ENCODE data around the gene KIF19.

KIF19 gene

GRCh38 chr17:74299226-74300009, 26.6 kb upstream of the KIF19 start:
- TF ChIP-seq TSHZ2 (CRISPR knock-in tag; IDR thresholded peaks at IDR 0.05) (no peak), RARB (CRISPR knock-in tag; IDR thresholded peaks at IDR 0.05) (no peak), CSDC2 (CRISPR knock-in tag; IDR thresholded peaks at IDR 0.05) (no peak), BACH2 (CRISPR knock-in tag; IDR thresholded peaks at IDR 0.05; ENCODE audit: borderline replicate concordance) (no peak), SNAI2 (CRISPR knock-in tag; IDR thresholded peaks at IDR 0.05) (no peak), ISL1 (CRISPR knock-in tag; IDR thresholded peaks at IDR 0.05) (no peak), ZNF70 (CRISPR knock-in tag; IDR thresholded peaks at IDR 0.05) (no peak), ZNF8 (CRISPR knock-in tag; IDR thresholded peaks at IDR 0.05) (no peak), CREB5 (CRISPR knock-in tag; IDR thresholded peaks at IDR 0.05; ENCODE audit: low read depth) (no peak), ARNTL (CRISPR knock-in tag; IDR thresholded peaks at IDR 0.05; ENCODE audit: borderline replicate concordance, low read depth) (no peak), CSRNP3 (CRISPR knock-in tag; IDR thresholded peaks at IDR 0.05) (no peak), PATZ1 (CRISPR knock-in tag; IDR thresholded peaks at IDR 0.05; ENCODE audit: borderline replicate concordance) (no peak), TOX (CRISPR knock-in tag; IDR thresholded peaks at IDR 0.05; ENCODE audit: borderline replicate concordance) (no peak)
- ATAC-seq = no peak

- TF ChIP-seq TCF4 (CRISPR knock-in tag; IDR thresholded peaks at IDR 0.05; ENCODE audit: borderline replicate concordance) (no peak), CREB5 (CRISPR knock-in tag; IDR thresholded peaks at IDR 0.05; ENCODE audit: low read depth) (no peak), ZFP3 (CRISPR knock-in tag; IDR thresholded peaks at IDR 0.05) (no peak), RARB (CRISPR knock-in tag; IDR thresholded peaks at IDR 0.05) (no peak), PPARA (CRISPR knock-in tag; IDR thresholded peaks at IDR 0.05; ENCODE audit: borderline replicate concordance) (no peak), PATZ1 (CRISPR knock-in tag; IDR thresholded peaks at IDR 0.05; ENCODE audit: borderline replicate concordance) (no peak), ZNF8 (CRISPR knock-in tag; IDR thresholded peaks at IDR 0.05) (no peak), CSDC2 (CRISPR knock-in tag; IDR thresholded peaks at IDR 0.05) (no peak), OSR1 (CRISPR knock-in tag; IDR thresholded peaks at IDR 0.05) (no peak), POU6F1 (CRISPR knock-in tag; IDR thresholded peaks at IDR 0.05; ENCODE audit: borderline replicate concordance, low read depth) (no peak), GLIS3 (CRISPR knock-in tag; IDR thresholded peaks at IDR 0.05) (no peak), TSHZ2 (CRISPR knock-in tag; IDR thresholded peaks at IDR 0.05) (no peak), ARNTL (CRISPR knock-in tag; IDR thresholded peaks at IDR 0.05; ENCODE audit: borderline replicate concordance, low read depth) (no peak), CSRNP3 (CRISPR knock-in tag; IDR thresholded peaks at IDR 0.05) (no peak), ESRRG (CRISPR knock-in tag; IDR thresholded peaks at IDR 0.05) (no peak)
- ATAC-seq = no peak
Measured at GRCh38 chr17:74303305-74303704, 22.7 kb upstream of the KIF19 start.
